A673 (cell line): ENCODE measurements around the gene ODAD4. TPM values are rescaled to one million over a fixed set of nuclear protein-coding genes. Genes with fewer than 3 reads are reported as not detected.

ENCODE experiments used
- total RNA-seq: library from RNA; stranded (reverse); gene quantifications from 2 replicates; pipeline ENCODE4 v1.2.3, GENCODE V29; 2021

Gene ODAD4
- total RNA-seq, 1 experiment from 2014 or later = 0.97 TPM

Other genes starting within 250 kb of the ODAD4 start
- 504 and 524 TPM in 2 replicates for gene EIF1, start 241.7 kb upstream of the ODAD4 start, total RNA-seq
- not detected in 2 replicates for gene GAST, start 218.3 kb upstream of the ODAD4 start, total RNA-seq
- gene HAP1, start 196.0 kb upstream of the ODAD4 start, total RNA-seq = 1.4 and 1.5 TPM in 2 replicates
- gene JUP, start 143.9 kb upstream of the ODAD4 start, total RNA-seq = 15.7 and 25.2 TPM in 2 replicates
- gene P3H4, start 118.7 kb upstream of the ODAD4 start, total RNA-seq = 5.9 and 6.6 TPM in 2 replicates
- gene FKBP10, start 117.6 kb upstream of the ODAD4 start, total RNA-seq = 30.0 and 43.6 TPM in 2 replicates
- gene NT5C3B, start 94.4 kb upstream of the ODAD4 start, total RNA-seq = 46.7 and 50.7 TPM in 2 replicates
- gene KLHL10, start 92.8 kb upstream of the ODAD4 start, total RNA-seq = not detected in 2 replicates
- 10.8 and 12.0 TPM in 2 replicates for gene KLHL11, start 65.2 kb upstream of the ODAD4 start, total RNA-seq
- 175 and 191 TPM in 2 replicates for gene ACLY, start 11.7 kb upstream of the ODAD4 start, total RNA-seq
- gene CNP, start 36.2 kb downstream of the ODAD4 start, total RNA-seq = 55.5 and 55.6 TPM in 2 replicates
- 77.4 and 94.6 TPM in 2 replicates for gene DNAJC7, start 86.8 kb downstream of the ODAD4 start, total RNA-seq
- gene NKIRAS2, start 89.5 kb downstream of the ODAD4 start, total RNA-seq = 25.4 and 28.7 TPM in 2 replicates
- 0.41 and 0.72 TPM in 2 replicates for gene C17orf113, start 120.0 kb downstream of the ODAD4 start, total RNA-seq
- 0.15 and 0.17 TPM in 2 replicates for gene ZNF385C, start 167.9 kb downstream of the ODAD4 start, total RNA-seq
- 2.1 and 3.3 TPM in 2 replicates for gene DHX58, start 182.1 kb downstream of the ODAD4 start, total RNA-seq
- 28.6 and 30.3 TPM in 2 replicates for gene KAT2A, start 190.8 kb downstream of the ODAD4 start, total RNA-seq
- not detected in 2 replicates for gene HSPB9, start 192.2 kb downstream of the ODAD4 start, total RNA-seq
- 65.1 and 67.5 TPM in 2 replicates for gene RAB5C, start 224.4 kb downstream of the ODAD4 start, total RNA-seq